Astrocyte (in vitro differentiated cells and primary cell): ENCODE results near the gene MAP3K10.

Experiments used
- CTCF ChIP-seq: IDR thresholded peaks from 2 replicates; pipeline ENCODE4 v1.5.1; 2011; ENCODE audit warnings: low read depth, mild to moderate bottlenecking, inconsistent platforms, low read length, moderate library complexity; ENCODE audit not compliant: insufficient read depth
- EZH2 ChIP-seq: IDR thresholded peaks from 2 replicates; pipeline ENCODE4 v1.6.1; 2012; ENCODE audit warnings: mild to moderate bottlenecking, low read length, inconsistent platforms; ENCODE audit not compliant: insufficient read depth

GRCh38 chr19:40208602-40209001 is 17.4 kb downstream of the MAP3K10 start:
- TF ChIP-seq CTCF (no peak), EZH2 (no peak)
